Right ventricle myocardium superior (tissue), 1 donor: ENCODE data around the gene KY. TPM values are rescaled to one million over a fixed set of nuclear protein-coding genes. Genes with fewer than 3 reads are reported as not detected.

ENCODE experiments used
- ATAC-seq: fragments of 200-7000 bp; cut with Tn5 transposase; one replicate; pipeline ENCODE4 v1.9.1; 2020; ENCODE audit warnings: mild to moderate bottlenecking; ENCODE audit not compliant: poor library complexity
- DNase-seq: peaks from one replicate; pipeline ENCODE4 v3.0.0-alpha.2; 2020
- intact Hi-C: fragments of 100-400 bp; cut with DNase I; formaldehyde crosslinking; loops from one replicate; pipeline ENCODE4 v1.11.2; 2022
- total RNA-seq: library from RNA; stranded (reverse); fragmentation: NEBNext Ultra II Directional; extraction: Animal tissue kit (Norgen Biotek cat#: 25700); gene quantifications from one replicate; pipeline ENCODE4 v1.2.1, GENCODE V29; 2021
- donor health status: DM: no; HTN: yes; CAD: no; lungs with severe emphysema.

Gene KY
- total RNA-seq, 1 donor from 2014 or later, result 13.7 TPM

DNA sequence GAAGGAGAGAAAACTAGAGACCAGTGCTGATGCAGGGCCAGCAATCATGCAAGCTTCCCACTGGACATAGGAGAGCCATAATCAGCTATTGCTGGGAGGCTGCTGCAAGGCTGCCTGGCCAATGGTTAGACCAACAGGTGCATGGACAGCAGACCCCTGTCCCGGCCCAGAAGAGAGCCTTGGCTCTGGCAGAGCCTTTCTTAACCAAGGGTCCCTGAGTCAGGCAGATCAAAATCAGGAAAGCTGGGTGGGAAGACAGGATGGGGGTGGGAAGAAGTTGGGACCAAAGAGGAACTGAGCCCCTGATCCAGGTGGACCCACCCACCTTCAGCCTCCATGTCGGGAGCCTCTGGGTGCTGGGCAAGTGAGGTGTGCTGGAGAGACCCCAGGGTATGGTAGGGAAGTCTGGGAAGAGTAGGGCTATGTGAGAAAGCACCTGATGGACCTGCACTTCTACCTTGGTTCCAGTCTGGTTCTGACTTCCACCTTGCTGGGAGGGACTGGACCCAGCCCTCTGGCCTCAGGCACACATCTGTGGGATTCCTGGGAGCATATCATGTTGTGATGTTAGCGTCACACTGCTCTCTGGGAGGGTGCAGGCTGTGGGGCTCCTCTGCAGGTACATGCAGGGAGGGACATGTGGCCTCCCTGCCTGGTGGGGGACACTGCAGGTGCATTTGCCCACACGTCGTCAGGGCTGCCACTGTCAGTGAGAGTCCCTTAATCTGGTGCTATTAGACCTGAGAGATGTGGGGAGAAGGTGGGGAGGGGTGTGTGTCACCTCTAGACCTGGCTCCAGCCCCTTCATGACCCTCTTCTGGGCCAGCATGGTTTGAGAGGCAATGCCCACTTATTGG lies 24.7 kb downstream of the KY start:
- ATAC-seq, result no peak
- intact Hi-C loops, result no loop called here
- no peak for DNase-seq

DNA sequence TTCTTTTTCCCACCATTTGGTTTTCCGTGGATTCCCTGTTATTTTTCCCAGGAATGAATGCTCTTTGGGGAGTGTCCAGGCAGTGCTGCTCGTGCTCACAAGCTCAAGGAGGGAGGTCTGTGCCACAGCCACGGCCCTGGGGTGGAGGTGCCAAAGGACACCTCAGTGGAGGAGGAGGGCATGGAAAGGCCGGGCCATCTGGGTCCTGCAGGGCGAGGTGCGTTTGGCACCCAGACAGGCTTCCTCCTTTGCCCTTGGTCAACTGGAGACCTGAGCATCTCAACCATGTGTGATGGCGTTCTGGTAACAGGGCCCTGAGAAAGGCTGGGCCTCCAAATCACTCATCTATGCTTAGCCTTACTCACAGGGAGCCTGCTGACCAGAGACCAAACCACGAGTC lies 25.4 kb downstream of the KY start:
- no peak for DNase-seq
- intact Hi-C loops, result no loop called here
- no peak for ATAC-seq

DNA sequence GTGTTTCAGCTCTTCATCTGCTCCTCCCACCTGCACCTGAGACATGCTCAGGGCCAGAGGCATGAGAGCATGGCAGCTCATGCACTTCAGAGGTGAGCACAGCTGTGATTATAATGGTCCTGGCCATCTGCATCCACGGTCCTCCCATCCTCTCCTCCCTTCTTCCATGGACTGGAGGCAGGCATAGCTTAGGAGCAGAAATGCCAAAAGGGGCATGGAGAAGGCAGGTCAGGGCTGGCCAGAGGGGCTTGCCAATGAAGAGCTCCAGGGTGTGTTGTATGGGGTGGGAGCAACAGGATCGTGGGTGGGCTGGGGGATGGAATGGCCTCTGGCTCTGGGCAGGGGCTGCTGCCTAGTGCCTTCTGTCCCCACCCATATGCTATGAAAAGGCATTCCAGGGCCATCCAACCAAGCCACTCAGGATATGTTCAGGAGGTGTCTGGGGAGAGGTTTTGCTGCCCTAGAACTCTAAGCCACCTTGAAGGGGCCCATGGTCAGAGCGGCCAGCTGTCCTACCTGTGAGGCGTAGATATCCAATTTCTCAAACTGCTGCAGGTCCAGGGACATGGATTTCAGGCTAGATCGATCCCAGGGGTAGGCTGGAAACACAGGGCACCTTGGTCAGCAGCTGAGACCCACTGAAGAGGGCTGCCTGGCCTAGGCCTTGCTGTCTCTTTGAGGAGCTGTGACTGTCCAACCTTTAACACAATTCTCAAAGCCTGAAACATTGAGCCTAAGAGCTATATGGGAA lies 26.1 kb downstream of the KY start:
- intact Hi-C loops, result no loop called here
- ATAC-seq (no peak), DNase-seq (no peak)

DNA sequence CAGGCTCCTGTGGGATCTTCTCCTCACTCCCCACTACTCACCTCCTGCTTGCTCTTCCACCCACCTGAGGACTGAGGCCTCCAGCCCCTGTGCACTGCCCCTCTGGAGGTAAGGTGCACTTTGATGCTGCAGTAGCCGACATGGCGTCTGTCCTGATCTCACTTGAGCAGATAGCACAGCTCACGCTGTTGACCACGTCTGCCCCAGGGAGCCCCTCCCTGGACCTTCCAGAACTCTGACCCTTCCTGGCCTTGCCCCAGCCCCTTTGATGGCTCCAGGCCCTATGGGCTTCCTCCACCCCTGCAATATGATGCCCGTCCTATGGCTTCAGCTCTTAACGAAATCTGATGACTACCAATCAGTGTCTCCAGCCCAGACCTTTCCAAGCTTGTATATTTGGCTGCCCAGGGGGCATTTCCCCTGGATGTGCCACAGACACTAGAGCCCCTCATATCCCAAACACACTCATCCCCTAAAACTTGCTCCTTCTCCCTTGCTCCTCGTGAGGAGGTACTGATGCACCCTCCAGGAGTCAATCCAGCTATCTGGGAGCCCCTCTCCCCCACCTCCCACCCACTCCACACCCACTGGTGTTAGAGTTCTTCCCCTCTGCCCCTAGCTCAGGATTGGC lies 27.1 kb downstream of the KY start:
- intact Hi-C loops, result no loop called here
- ATAC-seq (no peak), DNase-seq (no peak)

DNA sequence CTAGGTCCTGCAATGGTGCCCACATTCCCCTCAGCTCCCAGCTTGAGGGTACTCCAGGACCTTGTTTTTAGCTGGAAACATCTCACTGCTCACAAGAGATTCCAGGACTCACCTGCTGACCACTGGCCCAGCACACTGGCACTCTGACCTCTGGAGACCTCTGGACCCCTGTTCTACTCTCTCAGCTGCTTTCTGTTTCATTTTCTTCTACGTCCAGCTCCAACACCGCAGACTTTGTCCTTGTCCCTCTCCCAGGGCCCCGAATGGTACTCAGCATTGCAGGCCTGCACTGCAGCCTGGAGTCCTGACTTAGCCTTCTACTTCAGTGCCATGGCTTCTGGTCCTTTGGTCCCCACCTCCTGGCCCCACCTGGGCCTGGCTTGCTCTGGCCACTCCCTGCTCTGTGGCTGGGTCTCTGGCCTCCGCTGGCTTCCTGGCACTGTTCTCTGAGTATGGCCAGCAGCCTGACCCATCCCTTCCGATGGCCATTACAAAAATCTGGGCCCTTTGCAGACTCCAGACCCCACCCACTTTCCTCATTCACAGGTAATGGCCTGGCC lies 27.9 kb downstream of the KY start:
- no peak for ATAC-seq
- no peak for DNase-seq
- intact Hi-C loops, result no loop called here

DNA sequence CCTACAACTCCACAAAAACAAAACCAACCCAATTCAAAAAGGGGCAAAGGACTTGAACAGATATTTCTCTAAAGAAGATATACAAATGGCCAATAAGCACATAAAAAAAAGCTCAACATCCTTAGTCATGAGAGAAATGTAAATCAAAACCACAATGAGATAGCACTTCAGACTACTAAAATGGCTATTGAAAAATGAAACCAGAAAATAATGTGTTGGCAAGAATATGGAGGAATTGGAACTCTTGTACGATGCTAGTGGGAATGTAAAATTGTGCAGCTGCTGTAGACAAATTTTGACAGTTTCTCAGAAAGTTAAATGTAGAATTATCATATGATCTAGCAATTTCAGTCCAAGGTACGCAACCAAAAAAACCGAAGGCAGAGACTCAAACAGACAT lies 29.0 kb downstream of the KY start:
- ATAC-seq (no peak), DNase-seq (no peak)
- intact Hi-C loops, result no loop called here

DNA sequence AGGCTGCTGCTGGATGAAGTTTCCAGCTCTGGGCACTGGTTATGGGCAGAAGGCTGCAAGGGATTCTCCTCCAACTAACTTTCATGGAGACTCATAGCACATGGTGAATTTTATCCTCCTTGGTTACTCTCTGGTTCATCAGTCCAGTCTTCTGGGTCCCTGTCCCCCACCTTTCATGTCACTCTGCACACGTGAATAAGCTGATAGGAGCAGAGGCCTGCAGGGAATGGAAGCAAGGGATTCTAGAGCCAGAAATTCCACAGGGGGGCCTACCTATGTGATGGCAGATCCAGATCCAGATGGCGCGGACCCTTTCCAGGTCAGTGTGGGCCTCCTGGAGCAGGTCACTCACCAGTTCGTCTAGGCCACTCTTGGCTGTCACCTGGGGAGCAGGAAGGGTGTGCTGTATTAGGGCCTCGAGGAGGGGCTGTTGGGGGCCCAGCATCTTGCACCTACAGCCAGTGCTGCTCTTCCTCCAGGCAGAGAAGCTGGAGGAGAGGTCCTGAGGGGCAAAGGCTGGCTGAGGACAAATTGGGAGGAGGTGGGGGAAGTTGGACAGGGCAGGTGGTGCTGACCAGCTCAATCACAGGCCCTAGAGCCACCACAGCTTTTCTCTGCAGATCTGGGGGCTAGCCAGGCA lies 30.2 kb downstream of the KY start:
- intact Hi-C loops, result no loop called here
- ATAC-seq, result no peak
- no peak for DNase-seq

DNA sequence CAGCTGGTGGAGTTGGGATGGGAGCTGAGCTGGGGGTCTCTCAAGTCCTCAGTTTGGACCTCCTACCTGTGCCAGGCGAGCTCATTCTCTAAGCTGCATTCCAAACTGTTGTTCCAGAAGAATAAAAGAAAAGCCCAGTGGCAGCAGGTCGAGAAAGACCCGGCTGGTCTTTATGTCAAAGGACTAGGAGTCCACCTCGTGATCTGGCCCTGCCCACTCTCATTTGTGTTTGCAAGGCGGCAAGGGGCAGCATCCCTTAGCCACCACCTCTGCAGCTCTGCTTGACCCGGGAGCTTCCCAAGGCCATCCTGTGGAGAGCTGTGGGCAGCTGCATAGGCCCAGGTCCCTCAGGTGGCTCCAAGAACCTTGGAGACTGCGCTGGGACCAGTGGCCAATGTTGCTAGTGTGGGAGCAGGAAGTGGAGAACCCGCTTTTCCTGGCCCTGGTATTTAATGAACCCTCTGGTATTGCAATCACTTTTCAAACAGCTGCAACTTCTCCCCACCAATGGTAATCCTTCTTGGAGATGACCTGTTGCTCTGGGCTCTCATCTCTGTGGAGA lies 30.9 kb downstream of the KY start:
- no peak for DNase-seq
- intact Hi-C loops, result no loop called here
- no peak for ATAC-seq

DNA sequence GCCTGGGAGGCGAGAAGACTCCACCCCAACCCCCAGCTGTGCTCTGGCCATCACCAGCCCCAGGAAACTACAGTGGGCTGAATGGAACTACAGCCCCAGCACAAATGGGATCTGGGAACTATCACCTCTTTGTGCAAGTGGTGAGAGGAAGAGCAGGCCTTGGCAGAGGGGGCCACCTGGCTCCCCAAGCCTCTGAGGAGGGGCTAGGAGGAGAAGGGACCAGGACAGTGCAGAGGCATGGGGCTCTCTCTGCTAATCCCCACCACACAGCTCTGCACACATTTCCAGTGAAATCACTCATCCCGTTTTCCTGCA lies 31.6 kb downstream of the KY start:
- intact Hi-C loops, result no loop called here
- ATAC-seq (no peak), DNase-seq (no peak)

DNA sequence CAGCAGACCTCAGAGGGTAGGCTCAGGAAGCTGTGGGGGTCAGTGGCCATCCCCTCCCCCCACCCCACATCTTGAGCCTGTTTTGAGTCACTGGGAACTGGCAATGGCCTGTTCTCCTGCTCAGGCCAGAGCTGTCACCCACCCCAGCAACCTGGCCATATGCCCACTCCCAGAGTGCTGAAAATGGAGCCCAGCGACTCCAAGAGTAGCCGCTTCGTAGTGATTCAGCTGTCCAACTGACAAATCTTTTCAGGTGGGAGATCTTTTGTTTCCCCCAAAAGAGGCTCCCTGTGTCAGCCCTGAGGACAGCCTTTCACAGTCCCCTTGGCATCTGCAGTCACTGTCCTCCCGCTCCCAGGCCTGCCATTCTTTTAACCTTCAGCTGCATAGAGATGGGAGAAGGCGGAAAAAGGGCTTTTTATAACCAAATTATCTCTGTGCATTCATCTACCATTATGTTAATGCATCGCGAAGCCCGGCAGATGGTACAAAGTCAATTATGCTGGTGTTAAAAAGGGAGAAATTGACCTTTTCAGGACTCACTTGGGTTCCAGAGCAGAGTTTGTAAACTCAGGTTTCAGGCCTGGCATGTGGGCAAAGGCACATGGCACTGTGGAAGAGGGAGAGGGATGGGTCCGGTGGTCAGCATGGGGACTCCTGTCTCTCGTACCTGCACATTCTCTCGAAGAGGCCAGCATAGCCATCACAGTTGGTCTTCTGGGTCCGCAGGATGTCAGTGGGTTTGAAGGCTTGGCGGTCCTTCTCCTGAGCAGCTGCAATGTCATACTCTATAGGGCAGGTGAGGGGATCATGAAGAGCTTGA lies 32.1 kb downstream of the KY start:
- ATAC-seq (no peak), DNase-seq (no peak)
- intact Hi-C loops, result no loop called here

DNA sequence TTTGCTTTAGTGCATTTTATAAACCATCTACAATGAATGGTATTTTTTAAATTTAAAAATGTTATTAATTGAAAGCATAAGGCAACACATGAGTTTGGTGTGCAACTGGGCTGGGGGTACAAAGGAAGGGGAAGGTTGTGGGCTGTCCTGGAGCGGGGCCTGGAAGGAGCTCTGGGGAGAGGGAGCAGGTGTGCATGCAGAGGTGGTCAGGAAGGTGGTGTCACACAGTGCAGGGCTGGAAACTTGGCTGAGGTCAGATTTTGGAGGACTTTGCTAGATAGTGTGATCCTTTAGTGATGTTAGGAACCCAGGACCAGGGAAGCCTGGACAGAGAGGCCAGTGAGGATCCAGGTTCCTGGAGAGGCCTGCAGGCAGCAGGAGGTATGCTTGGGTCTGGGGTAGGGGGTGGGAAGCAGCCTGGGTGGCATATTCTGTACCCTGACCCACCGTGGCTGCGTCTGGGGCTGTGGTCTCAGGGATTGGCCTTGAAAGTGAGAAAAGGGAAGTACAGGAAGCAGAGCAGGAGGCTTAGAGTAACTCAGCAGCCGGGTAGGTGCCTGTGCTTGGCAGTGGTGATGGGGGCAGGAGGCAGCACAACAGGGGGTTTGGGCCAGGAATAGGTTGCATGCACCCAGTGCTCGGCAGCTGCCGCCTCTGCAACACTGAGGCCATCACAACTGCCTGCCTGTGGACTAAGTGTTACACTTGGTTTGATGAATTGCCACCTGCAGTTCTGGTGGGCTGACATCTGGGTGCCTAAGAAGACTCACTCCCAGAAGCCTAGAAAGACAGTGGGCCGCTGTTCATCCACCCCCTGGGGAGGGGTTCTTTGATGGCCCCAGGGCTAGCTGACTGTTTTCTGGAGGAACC lies 33.0 kb downstream of the KY start:
- intact Hi-C loops, result no loop called here
- DNase-seq, result no peak
- ATAC-seq, result no peak

DNA sequence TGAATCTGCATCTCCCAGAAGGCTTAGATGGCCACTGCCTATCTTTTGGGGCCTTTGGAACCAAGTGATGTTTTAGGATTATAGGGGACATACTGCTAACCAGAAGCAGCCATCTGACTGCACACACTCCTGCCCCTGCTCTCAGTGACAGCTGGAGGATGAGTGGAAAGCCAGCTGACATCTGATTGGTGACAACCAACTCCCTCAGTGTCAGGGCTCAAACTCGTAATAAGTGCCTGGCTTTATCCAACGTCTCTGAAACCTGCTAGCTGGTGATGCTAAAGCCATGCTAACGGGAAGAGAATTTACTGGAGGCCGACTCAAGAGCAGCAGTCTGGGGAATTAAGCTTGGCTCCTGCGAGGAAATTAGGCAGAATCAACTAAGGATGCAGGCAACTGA lies 35.1 kb downstream of the KY start:
- ATAC-seq (no peak), DNase-seq (no peak)
- intact Hi-C loops, result no loop called here

DNA sequence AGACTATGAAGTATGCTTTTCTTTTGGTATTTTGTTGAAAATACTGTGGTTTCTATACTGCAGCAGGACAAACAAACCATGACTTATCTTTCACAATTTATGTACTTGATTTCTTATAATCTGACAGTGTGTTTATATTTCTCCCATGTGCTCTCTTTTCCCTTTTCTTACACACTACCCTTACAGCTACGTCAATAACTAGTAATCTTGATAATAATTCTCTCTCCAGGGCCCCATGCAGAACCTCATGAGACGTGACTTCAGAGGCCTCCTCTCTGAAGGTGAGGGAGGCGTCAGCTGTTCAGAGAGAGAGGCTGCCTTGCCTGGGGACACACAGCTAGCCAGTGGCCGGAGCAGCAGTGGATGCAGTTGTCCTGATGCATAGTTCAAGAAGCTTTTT lies 35.9 kb downstream of the KY start:
- intact Hi-C loops, result no loop called here
- no peak for ATAC-seq
- no peak for DNase-seq

DNA sequence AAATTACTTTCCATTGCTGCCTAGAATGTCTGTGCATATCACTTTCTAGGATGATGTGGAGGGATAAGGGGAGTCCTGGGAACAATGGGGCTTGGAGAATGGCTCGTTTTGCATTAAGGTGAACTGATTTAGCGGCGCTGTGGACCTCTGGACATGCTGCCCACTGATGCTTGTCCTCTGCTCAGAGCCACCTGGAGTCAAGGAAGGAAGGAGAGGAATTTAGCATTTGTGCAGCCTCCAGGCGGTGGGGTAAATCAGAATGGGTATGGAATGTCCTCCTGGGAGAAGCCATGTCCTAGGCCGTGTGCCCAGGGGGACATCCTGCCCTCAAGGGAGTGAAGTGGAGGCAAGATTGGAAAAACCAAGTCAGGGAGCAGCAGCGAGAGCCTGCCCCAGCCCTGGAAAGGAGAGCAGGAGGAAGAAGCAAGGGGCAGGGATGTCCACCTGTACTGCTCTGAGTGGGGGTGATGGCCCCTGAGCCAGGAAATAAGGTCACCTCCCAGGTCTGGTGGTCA lies 37.8 kb downstream of the KY start:
- DNase-seq, result no peak
- ATAC-seq, result no peak
- intact Hi-C loops, result no loop called here

DNA sequence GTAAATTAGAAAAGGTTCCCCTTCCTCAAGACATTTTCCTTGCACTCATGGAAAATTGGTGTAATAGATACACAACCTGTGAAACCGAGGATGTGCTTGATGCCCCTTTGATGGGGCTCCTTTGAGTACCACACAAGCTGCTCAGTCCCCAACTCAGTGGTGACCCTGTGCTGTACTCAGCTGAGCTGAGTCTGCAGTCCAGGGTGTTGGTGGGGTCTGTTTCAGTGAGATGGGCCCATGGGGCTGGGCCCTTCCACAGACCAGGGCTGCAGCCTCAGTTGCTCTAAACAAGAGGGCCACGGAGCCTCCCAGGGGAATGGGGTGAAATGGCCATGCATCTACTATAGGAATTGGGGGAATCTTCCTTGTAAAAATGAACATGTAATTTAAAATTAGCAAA lies 39.3 kb downstream of the KY start:
- intact Hi-C loops, result no loop called here
- ATAC-seq (no peak), DNase-seq (no peak)

DNA sequence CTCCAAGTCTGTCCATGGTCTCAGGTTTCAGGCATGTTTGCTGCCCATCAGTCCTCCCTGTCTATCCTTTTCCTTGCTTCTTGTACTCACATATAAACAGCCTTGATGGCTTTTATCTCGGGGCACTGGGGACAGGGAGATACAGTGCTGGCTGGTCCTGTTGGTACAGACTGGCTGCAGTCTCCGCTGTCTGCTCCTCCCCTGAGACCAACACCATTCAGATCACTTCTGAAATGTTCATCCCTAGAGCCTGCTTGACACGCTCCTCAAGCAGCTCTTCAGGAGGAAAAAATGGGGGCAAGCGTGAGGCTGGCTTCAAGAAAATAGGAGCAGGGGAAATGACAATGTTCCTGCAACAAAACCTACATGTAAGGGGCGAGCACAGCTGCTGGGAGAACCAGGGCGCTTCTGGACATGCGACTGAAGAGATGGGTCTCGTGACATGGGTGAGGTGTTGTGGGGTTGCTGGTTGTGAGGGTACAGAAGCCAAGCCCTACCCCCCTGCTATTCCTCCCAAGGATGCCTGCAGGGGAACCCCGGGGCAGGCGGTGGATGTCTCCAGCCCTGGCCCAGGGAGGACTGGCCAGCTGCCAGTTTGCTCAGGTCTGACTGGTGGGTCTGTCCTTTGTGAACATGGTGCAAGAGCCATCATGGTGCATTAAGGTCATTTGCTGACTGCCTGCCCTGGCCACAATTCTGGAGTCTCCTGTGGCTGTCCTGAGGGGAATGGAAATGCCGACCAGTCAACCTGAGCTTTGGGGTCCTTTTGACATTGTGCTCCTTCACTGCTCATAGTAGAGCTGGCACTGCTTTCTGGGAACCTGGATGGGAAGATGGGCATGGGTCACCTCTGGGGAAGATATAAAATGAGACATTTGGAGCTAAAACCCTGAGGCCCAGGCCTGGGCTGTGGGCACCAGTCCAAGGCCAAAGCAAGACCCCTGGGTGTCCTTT lies 40.1 kb downstream of the KY start:
- intact Hi-C loops, result no loop called here
- no peak for DNase-seq

More for the DNA sequence above, 40.1 kb downstream of the KY start:
- ATAC-seq, result peak; percentile 40
